GM12875 (cell line): ENCODE measurements around the gene C2CD3.

Experiments used
- H3K4me3 ChIP-seq: one replicate; pipeline ENCODE4 v1.5.1; 2011; ENCODE audit warnings: low read depth, low read length, control low read depth
- TF ChIP-seq, protein P1 (sequence below): IDR thresholded peaks from 2 replicates; pipeline ENCODE4 v1.5.1; 2011; ENCODE audit warnings: low read depth, mild to moderate bottlenecking, control low read depth, inconsistent platforms, low read length, moderate library complexity, borderline replicate concordance; ENCODE audit not compliant: insufficient read depth

The C2CD3 gene

DNA sequence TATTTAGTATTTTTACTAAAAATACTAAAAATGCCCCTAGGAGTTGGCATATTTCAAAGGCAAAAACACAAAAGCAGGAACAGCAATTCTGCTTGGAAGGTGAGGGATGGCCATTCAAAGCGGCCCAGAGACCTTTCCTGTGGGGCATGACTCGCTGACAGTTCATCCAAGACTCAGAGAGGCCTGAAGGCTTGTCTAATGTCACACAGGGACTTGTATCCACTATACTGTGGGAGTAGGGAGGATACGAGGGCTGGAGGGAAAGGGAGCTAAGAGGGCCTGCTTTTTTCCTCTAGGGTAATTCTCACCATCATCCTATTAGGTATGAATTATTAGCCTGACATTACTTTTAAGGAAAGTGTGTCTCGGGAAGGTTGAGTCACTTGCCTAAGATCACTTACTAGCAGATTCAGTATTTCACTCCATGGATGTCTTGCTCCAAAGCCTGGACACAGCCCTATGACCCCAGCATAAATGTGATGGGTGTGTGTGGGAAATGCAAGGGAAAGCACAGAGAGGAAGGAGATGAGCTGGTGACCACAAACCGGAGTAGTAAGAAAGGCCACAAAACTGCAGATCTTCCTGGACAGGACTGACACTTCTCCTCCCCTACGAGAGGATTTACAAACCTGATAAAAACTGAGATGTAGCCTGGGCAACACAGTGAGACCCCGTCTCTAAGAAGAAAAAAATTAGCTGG lies 145.2 kb downstream of the C2CD3 start:
- TF ChIP-seq, protein P1, sequence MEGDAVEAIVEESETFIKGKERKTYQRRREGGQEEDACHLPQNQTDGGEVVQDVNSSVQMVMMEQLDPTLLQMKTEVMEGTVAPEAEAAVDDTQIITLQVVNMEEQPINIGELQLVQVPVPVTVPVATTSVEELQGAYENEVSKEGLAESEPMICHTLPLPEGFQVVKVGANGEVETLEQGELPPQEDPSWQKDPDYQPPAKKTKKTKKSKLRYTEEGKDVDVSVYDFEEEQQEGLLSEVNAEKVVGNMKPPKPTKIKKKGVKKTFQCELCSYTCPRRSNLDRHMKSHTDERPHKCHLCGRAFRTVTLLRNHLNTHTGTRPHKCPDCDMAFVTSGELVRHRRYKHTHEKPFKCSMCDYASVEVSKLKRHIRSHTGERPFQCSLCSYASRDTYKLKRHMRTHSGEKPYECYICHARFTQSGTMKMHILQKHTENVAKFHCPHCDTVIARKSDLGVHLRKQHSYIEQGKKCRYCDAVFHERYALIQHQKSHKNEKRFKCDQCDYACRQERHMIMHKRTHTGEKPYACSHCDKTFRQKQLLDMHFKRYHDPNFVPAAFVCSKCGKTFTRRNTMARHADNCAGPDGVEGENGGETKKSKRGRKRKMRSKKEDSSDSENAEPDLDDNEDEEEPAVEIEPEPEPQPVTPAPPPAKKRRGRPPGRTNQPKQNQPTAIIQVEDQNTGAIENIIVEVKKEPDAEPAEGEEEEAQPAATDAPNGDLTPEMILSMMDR = no peak

GRCh38 chr11:74024261-74025029 lies 146.4 kb downstream of the C2CD3 start:
- TF ChIP-seq, protein P1 = no peak
- no peak overlapping the region for H3K4me3 ChIP-seq

More for the DNA sequence above, 145.2 kb downstream of the C2CD3 start:
- H3K4me3 ChIP-seq = no peak overlapping the region

- no peak overlapping the region for H3K4me3 ChIP-seq
- TF ChIP-seq, protein P1 = no peak
Measured at GRCh38 chr11:74023276-74023675, 147.5 kb downstream of the C2CD3 start.

- no peak overlapping the region for H3K4me3 ChIP-seq
- TF ChIP-seq, protein P1 = no peak
Measured at GRCh38 chr11:74022546-74022945, 148.3 kb downstream of the C2CD3 start.

- TF ChIP-seq, protein P1 = no peak
- H3K4me3 ChIP-seq = no peak overlapping the region
Measured at GRCh38 chr11:74021998-74022397, 148.8 kb downstream of the C2CD3 start.

DNA sequence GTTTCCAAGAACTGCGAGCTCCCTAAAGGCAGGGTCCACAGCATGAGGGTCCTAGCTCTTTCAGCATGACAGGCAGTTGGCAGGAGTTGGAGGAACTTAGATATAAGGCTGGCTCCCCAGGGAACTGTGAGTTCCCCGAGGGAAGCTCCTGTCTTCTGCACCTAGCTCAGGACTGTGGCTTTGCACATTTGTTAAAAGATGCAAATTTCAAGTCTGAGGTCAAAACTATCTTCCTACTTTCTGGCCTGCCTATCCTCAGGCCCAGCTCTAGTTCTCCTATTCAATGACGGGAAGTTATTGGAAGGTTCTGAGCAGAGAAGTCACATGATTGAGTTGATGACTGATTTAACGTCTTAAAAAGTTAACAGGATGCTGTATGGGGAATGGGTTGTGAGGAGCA lies 150.3 kb downstream of the C2CD3 start:
- TF ChIP-seq, protein P1 = no peak

DNA sequence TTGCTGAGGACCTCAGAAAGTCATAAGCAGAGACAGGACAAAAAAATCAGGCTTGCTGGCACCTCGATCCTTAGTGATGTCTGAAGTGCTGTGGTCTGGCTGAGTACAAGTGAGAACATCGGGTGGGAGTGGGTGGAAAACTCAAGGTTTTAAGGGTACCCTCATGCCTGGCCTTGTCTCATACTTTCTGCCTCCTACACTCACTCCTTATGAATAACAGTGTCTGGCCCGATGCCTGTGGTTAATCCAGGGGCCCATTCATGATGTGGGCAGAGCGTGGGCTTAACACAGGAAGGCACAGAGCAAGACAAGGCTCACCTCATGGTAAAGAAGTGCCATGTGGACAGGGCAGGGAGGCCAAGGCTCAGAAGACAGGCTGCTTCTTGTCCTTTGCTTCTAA lies 150.9 kb downstream of the C2CD3 start:
- TF ChIP-seq, protein P1 = no peak
- H3K4me3 ChIP-seq = no peak overlapping the region

More for the DNA sequence above, 150.3 kb downstream of the C2CD3 start:
- no peak overlapping the region for H3K4me3 ChIP-seq
